Measurements from ENCODE around the gene ACSL1.
"Not testable (repeated sequence)": the region's sequence is repeated elsewhere in the genome, so short reads cannot be mapped to it uniquely, and the experiment has no call there.

ACSL1 gene

GRCh38 chr4:184784628-184785257 is 41.0 kb downstream of the ACSL1 start:
- DNase-seq = no peak

- no peak for DNase-seq
Observed at GRCh38 chr4:184782731-184783373, 42.9 kb downstream of the ACSL1 start.

DNA sequence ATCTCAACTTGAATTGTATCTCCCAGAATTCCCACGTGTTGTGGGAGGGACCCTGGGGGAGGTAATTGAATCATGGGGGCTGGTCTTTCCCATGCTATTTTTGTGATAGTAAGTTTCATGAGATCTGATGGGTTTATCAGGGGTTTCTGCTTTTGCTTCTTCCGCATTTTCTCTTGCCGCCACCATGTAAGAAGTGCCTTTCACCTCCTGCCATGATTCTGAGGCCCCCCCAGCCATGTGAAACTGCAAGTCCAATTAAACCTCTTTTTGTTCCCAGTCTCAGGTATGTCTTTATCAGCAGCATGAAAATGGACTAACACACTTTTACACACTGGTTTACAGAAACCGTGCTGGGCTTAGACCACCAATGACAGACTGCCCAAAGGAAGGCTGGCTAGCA is 46.6 kb downstream of the ACSL1 start:
- DNase-seq = not testable (repeated sequence)

GRCh38 chr4:184778325-184778724 is 47.4 kb downstream of the ACSL1 start:
- DNase-seq = no peak

DNA sequence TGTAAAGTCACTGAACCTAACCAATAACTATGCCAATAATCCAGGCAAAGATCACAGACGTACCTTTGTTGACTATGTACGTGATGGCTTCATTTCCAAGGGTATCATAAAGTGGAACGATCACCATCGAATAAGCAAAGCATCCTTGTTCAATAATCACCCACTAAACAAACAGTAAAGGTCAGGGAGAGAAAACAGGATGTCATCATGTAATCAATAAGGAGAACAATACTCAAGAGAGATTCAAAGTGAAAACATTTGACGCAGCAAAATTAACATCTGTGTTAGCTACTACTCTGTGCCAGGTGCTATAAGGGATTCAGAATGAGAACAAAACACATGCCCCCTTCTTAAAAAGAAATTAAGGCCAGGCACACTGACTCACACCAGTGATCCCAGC is 48.9 kb downstream of the ACSL1 start:
- no peak for DNase-seq

- no peak for DNase-seq
Observed at GRCh38 chr4:184775854-184776555, 49.8 kb downstream of the ACSL1 start.

DNA sequence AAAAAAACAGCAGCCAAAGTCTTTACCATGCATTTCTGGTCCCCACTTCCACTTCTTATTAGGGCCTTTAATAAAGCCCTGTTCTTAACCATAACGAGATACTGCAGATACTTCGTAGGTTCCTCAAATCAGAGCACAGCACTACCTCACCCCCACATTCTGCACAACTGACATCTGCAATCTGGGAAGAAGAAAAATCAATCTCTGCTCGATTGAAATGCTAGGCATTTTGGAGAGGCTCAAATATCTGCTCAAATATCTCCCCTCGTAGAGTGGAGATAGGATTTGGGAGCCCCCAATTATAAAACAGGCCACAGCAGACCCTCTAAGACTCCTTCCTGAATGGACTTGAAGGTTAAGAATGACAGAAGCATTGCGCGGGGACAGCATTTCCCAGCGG is 51.6 kb downstream of the ACSL1 start:
- no peak for DNase-seq

DNA sequence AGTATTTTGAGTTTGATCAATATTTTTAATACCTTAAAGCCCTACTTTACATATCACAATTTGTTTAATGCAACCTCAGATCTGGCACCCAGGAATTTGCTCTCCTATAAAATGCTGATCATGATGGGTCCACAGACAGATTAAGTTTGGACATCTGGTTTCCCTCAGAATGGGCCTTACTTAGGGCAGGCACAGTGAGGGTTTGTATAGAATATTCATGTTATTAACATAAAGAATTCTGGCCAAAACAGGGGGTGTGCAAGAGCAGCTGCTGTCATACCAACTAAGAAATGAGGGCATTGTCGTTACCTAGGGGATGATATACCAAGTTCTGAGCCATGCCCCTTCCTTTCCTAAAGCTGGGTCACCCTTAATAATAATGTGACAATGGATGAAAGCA is 54.4 kb downstream of the ACSL1 start:
- no peak for DNase-seq

DNA sequence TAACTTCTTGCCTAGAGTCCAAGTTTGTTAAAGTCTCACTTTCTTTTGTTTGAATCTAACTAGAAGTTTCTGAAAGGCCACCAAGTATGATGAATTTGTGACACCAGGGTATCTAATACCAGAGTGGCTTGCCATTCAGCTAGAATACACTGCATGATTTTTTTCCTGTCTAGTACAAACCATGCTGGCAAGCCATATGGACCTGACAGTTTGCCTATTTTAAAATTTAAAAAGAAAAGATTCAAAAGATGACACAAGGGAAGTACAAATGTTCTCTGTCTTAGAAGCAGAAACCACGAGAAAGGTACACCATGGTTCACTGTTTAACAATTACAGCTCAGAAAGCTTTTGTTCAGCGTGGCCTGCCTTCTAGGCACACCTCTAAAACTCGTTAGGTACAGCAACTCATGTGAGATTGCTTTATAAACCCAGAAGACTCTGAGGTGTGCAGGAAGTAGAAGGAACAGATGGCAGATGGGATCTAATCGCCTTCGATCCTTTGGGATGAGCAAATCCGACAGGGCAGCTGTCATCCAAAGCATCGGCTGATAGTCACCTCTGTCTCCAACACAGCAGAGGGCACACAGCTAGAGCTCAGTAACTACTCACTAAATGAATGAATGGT is 56.5 kb downstream of the ACSL1 start:
- DNase-seq = no peak

DNA sequence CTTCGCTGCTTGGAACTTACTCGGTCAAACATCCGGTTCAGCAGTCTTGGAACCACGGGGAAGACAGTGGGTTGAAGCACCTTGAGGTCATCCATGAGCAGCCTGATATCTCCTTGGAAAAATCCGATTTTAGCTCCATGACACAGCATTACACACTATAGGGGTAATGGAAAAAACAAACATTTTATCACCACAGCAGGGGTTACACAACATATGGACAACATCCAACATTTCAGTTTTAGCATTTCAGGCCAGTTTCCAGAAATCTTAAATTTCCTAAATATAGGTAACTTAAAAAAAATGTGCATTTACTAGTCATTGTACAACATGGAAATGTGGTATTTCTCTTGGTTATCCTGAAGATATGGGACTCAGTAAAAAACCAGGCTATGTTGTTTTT is 57.5 kb downstream of the ACSL1 start:
- DNase-seq = no peak

GRCh38 chr4:184766446-184766845 is 59.3 kb downstream of the ACSL1 start:
- no peak for DNase-seq

DNA sequence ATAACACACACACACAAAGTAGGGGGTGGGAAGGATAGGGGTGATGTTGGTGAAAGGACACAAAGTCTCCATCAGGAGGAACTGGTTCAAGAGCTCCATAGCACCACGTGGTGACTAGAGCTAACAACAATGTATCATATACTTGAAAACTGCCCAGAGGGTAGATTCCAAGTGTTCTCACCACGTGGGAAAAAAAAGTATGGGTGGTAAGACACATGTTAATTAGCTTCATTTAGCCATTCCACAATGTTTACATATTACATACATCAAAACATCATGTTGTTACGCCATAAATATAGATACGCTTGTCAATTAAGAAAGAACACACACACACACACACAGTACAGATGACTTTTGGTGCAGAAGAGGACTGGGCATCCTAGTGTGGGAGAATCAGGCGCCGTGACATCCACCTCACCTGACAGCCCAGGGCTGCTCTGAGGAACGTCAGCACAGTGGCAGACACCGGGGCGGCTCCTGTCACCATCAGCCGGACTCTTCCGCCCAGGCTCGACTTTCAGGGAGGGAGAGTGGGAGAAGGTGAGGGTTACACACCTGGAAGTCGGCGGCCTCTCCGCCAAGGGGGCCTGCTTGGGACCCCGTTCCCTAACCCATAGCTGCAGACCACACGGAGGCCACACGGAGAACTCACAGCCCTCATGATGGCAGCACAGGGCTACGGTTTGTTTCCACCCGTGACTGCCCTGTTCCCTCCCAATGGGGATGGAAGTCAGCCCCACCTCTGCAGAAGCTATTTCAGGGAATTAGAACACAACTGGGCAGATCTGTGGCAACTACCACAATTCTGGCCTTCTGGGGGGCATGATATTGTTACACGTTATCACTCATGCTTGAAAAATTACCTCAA is 60.1 kb downstream of the ACSL1 start:
- no peak for DNase-seq

GRCh38 chr4:184764601-184765000 is 61.2 kb downstream of the ACSL1 start:
- no peak for DNase-seq

DNA sequence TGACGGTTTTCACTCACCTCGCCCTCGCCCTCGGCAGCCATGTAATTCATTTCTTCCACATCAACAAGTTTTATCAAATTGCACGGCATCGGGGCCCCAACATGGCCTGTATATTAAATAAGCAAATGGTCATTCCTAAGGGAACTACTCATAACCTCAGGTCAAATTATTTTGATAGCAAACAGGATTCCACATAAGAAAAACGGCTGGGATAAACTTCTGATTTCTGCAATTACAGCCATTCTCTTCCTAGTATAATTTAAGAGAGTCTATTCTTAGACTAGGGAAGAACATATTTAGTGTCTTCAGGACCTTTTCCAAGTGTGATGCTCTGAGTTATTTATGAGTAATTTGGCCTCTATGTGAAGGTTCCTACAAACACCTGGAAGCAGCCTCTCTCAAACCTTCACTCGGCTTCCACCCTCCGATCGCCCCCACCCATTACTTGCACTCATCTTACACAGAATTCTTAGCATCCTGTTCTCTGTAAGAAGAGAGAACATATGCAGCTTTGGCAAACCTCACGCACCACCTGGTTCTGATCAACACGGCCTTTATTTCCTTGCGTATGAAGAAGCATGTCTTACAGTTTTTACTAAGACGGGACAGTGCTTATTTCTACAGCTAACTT is 62.5 kb downstream of the ACSL1 start:
- no peak for DNase-seq

DNA sequence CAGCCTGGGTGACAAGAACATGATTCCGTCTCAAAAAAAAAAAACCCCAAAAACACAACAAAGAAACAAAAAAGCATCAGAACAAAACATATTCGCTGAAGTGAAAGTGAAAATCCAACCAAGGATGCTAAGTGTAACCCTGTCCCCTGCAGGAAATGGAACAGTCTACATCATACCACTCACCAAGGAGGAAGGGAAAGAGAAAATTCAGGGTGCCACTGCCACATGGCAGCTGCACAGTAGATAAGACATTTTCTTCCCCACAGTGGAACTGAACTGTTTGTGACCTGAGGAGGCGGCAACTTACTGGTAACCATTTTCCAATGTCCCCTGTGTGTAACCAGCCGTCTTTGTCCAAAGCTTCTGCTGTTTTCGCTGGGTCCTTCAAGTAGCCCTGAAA is 63.7 kb downstream of the ACSL1 start:
- no peak for DNase-seq

DNA sequence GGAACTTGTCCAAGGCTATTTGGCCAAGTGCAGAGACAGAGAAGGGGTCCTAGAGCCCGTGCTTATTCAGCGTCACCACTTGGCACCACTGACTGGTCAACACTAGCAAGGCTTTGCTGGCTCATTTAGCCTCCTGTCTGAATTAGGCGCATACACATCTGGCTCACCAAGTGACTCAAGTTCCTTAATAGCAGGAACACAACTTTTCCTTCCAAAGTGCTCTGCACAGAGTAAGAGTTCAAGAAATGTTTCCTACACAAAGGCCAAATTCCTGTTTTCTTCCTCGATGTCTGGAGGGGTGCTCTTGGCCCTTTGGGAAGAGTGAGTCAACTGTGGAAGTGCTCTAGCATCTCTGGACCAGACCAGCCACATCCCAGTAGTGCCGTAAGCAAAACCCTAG is 65.1 kb downstream of the ACSL1 start:
- DNase-seq = no peak

- DNase-seq = no peak
Observed at GRCh38 chr4:184757810-184758209, 68.0 kb downstream of the ACSL1 start.

GRCh38 chr4:184756399-184756798 is 69.4 kb downstream of the ACSL1 start:
- no peak for DNase-seq

GRCh38 chr4:184755278-184755677 is 70.5 kb downstream of the ACSL1 start:
- DNase-seq = no peak

DNA sequence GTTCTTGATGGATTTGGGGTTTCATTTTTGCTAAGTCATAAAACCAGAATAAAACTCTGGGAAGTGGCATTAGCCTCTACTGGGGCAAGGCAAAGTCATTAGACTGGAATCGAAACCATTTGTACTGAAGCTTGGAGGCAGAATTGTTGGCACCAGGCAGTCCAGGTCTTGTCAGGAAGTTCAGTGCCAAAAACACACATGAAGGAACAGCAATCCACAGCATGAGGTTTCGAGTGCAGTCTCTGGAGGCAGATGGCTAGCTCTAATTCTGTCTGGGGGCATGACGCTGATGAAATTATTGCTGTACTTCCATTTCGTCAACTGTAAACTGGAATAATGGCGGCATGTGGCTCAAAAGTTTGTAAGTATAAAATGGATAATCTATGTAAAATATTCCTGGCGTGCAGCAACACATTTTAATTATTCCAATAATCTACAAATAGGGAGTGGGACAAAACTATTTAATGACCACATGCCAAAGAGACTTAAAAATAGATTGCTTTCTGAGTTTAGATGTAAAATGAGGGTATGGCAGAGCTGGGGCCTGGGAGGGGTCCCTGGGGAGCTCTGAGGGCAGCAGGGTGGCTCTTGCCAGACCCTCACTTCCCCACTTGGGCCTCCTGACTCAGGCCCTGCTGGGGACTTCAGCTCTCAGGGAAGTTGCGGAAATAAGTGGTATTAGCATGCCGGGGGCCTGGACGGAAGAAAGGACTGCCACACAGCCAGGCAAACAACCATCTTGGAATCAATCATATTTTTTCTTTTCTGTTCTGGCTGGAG is 73.1 kb downstream of the ACSL1 start:
- no peak for DNase-seq

- DNase-seq = no peak
Observed at GRCh38 chr4:184751585-184751956, 74.2 kb downstream of the ACSL1 start.

Data from NCI-H2107 (cell line).